Activated CD4-positive, alpha-beta T cell treated with anti-CD3 and anti-CD28 coated beads for 36 hours (primary cell): ENCODE data around the gene KCNN3. TPM values are rescaled to one million over a fixed set of nuclear protein-coding genes. Genes with fewer than 3 reads are reported as not detected.

Source experiments
- ATAC-seq: fragments of 200-7000 bp; cut with Tn5 transposase; one replicate; pipeline ENCODE4 v1.10.0; 2021; ENCODE audit warnings: mild to moderate bottlenecking, moderate library complexity
- CTCF ChIA-PET: fragments of 350-600 bp; sonication (Branson Sonifier 250); formaldehyde crosslinking; loops from one replicate; lab custom pipeline; 2021; ENCODE audit warnings: antibody characterized with exemption; lab: Charles Lee
- POLR2A ChIA-PET: fragments of 350-600 bp; sonication (Branson Sonifier 250); formaldehyde crosslinking; loops from one replicate; lab custom pipeline; 2021; ENCODE audit warnings: antibody characterized with exemption, inconsistent platforms; lab: Charles Lee
- DNase-seq: peaks from one replicate; pipeline ENCODE4 v3.0.0-alpha.2; 2020
- H3K27ac Mint-ChIP-seq: one replicate; pipeline ENCODE4 v1.8.0; 2021; ENCODE audit warnings: mixed read lengths
- H3K27me3 Mint-ChIP-seq: one replicate; pipeline ENCODE4 v1.8.0; 2021; ENCODE audit warnings: mixed read lengths
- H3K36me3 Mint-ChIP-seq: one replicate; pipeline ENCODE4 v1.8.0; 2021; ENCODE audit warnings: low read depth, mixed read lengths
- H3K4me1 Mint-ChIP-seq: one replicate; pipeline ENCODE4 v1.8.0; 2021; ENCODE audit warnings: mixed read lengths
- H3K4me3 Mint-ChIP-seq: one replicate; pipeline ENCODE4 v1.8.0; 2021; ENCODE audit warnings: mild to moderate bottlenecking, moderate library complexity, mixed read lengths
- H3K9me3 Mint-ChIP-seq: one replicate; pipeline ENCODE4 v1.8.0; 2021; ENCODE audit warnings: low read depth, mixed read lengths
- intact Hi-C, 2 experiments: fragments of 100-400 bp; cut with DNase I in 1 of 2; cut with micrococcal nuclease in 1 of 2; formaldehyde crosslinking; loops; one replicate each; pipeline versions ENCODE4 v1.14.2 to v1.15.1; 2022 to 2024; cut with DNase I, micrococcal nuclease
- total RNA-seq, 2 experiments: library from RNA; stranded (reverse); gene quantifications; one replicate each; pipeline ENCODE4 v1.2.3, GENCODE V29; 2021

The KCNN3 gene
- total RNA-seq, 2 experiments from 2014 or later: 0.18 to 0.25 TPM

DNA sequence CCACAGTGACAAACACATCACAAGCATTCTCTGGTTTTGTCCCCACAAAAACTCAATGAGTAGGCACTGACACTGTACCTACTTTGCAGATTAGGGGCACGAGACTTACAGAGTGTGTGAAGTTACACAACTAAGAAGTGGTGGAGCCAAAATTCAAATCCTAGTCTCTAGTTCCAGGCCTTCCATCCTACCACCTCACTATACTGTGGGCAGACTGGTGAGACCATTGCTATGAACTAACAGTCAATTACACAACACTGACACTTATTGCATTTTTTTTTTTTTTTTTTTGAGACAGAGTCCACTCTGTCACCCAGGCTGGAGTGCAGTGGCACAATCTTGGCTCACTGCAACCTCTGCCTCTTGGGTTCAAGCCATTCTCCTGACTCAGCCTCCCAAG lies 71.4 kb downstream of the KCNN3 start:
- Mint-ChIP-seq H3K36me3 (no peaks in the 10 kb centered on the region), H3K4me1 (peaks cover 6% of the 10 kb centered on the region), H3K4me3 (no peak overlapping the region), H3K27me3 (peaks cover 2% of the 10 kb centered on the region), H3K9me3 (no peaks in the 10 kb centered on the region), H3K27ac (no peak overlapping the region)
- DNase-seq: no peak
- intact Hi-C loops: no loop called here
- ATAC-seq: no peak
- ChIA-PET CTCF (interaction anchor here (0.5 to 0.9 kb wide), 5 partner anchors 38 to 129 kb away, joined by 3 to 4 read pairs (median 4); no protein-coding TSS in a partner anchor), POLR2A (interaction anchor here (0.7 kb wide), 1 partner anchor 15 kb away, joined by 4 read pairs; no protein-coding TSS in a partner anchor)

DNA sequence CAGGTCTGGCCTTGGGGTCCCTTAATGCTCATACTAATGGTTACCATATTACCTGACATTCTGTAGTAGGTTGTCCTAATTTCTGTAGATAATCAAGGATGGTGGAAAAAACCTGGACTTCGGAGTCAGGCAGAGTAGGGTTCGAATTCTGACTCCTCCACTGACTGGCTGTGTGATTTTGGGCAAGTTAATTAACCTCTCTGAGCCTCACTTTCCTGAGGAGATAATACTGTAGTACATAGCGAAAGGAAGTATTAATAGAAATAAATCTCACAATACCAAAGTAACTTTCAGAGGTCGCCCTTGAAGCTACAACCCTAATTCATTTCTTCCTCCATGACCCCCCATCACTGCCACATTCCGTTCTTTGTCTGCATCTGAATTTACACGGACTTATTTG lies 72.9 kb downstream of the KCNN3 start:
- ChIA-PET CTCF (interaction anchor here (1.1 kb wide), 1 partner anchor 17 kb away, joined by 3 read pairs; no protein-coding TSS in a partner anchor), POLR2A (no interaction called here)
- H3K36me3 Mint-ChIP-seq: no peaks in the 10 kb centered on the region
- no peak overlapping the region for H3K4me3 Mint-ChIP-seq
- intact Hi-C loops: no loop called here
- no peak for DNase-seq
- no peak for ATAC-seq
- H3K27ac Mint-ChIP-seq: no peak overlapping the region
- H3K4me1 Mint-ChIP-seq: peaks cover 14% of the 10 kb centered on the region
- H3K27me3 Mint-ChIP-seq: no peaks in the 10 kb centered on the region
- no peaks in the 10 kb centered on the region for H3K9me3 Mint-ChIP-seq

DNA sequence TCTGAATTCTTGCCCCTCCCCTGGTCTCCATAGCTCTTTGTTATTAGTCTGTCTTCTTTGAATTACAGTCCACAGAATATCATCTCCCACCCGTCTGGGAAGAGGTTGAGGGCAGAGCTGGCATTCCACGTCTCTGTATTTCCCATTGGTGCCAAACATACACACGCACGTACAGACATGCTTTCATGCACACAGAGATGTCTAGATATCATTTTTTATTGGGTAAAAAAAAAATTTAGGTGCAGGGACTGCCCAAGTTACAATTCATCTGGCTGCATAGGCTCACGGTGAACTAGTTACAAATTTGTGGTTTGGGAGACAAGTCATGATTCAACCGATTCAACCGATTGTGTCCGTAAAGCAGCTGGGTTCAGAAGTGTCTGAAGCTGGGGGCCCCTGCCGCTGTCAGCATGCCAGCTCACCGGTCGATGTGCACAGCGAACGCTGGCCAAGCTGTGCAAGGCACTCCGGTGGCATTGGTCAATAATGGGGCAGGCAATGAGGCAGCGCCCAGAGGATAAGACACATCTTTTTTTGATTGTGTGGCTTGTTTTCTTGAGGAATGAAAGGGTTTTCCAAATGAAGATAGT lies 73.7 kb downstream of the KCNN3 start:
- DNase-seq (no peak), ATAC-seq (no peak)
- no peak overlapping the region for H3K4me3 Mint-ChIP-seq
- POLR2A ChIA-PET: no interaction called here
- CTCF ChIA-PET: interaction anchor here (0.6 kb wide), 1 partner anchor 909 kb away, joined by 4 read pairs; no protein-coding TSS in a partner anchor
- no peak overlapping the region for H3K27ac Mint-ChIP-seq
- peaks cover 22% of the 10 kb centered on the region for H3K4me1 Mint-ChIP-seq
- H3K27me3 Mint-ChIP-seq: no peaks in the 10 kb centered on the region
- no peaks in the 10 kb centered on the region for H3K9me3 Mint-ChIP-seq
- no peaks in the 10 kb centered on the region for H3K36me3 Mint-ChIP-seq
- intact Hi-C loops: no loop called here

DNA sequence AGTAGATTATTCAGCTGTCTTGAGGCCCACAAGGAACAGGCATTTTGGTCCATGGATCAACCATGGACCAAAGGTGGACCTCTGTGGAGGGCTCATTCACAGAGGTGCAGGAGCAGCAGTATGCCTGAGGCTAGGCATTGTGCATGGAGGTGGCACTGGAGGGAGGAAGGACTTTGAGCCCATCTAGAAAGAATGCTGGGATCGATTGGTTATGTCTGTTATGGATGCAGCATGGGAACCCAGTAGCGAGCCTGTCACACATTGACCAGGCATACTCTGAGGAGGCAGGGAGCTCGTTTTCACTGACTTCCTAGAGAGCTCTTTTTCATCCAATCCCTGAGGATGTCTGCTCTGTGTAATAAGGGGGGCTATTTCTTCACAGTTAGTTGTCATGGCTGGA lies 75.5 kb downstream of the KCNN3 start:
- Mint-ChIP-seq H3K4me3 (no peak overlapping the region), H3K4me1 (peaks cover 34% of the 10 kb centered on the region), H3K27me3 (no peaks in the 10 kb centered on the region), H3K36me3 (no peaks in the 10 kb centered on the region), H3K27ac (no peak overlapping the region), H3K9me3 (no peaks in the 10 kb centered on the region)
- POLR2A ChIA-PET: no interaction called here
- intact Hi-C loops: no loop called here
- CTCF ChIA-PET: interaction anchor here (1.0 kb wide), 1 partner anchor 125 kb away, joined by 3 read pairs; no protein-coding TSS in a partner anchor
- DNase-seq: no peak
- ATAC-seq: no peak

- H3K27me3 Mint-ChIP-seq: no peaks in the 10 kb centered on the region
- no peaks in the 10 kb centered on the region for H3K36me3 Mint-ChIP-seq
- CTCF ChIA-PET: no interaction called here
- H3K27ac Mint-ChIP-seq: no peak overlapping the region
- H3K4me3 Mint-ChIP-seq: no peak overlapping the region
- H3K9me3 Mint-ChIP-seq: no peaks in the 10 kb centered on the region
- no peak for DNase-seq
- intact Hi-C loops: no loop called here
- POLR2A ChIA-PET: no interaction called here
- peaks cover 39% of the 10 kb centered on the region for H3K4me1 Mint-ChIP-seq
- no peak for ATAC-seq
These were observed 76.4 kb downstream of the KCNN3 start for GRCh38 chr1:154793685-154794084.

DNA sequence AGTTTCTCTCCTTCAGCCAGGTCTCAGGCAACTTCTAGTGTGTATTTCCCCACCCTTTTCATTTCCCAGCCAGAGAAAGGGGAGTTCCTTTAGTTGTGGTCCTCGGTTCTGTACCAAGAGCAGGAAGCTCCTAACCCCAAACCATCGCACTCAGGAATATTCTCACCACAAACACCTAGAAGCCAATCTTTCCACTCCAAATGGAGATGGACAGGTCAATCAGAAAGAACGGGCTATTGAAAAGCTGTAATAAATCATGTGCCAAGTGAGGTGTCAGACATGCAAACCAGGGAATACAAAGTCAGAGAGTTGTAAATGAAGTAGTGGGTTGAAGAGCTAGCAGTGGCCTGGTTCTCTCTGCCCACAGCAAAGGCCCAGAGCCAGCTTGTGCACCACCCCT lies 77.2 kb downstream of the KCNN3 start:
- no peak overlapping the region for H3K27ac Mint-ChIP-seq
- no peaks in the 10 kb centered on the region for H3K36me3 Mint-ChIP-seq
- no peaks in the 10 kb centered on the region for H3K27me3 Mint-ChIP-seq
- ATAC-seq (no peak), DNase-seq (no peak)
- H3K9me3 Mint-ChIP-seq: no peaks in the 10 kb centered on the region
- H3K4me1 Mint-ChIP-seq: peaks cover 44% of the 10 kb centered on the region
- POLR2A ChIA-PET: no interaction called here
- intact Hi-C loops: no loop called here
- no peak overlapping the region for H3K4me3 Mint-ChIP-seq
- CTCF ChIA-PET: no interaction called here

DNA sequence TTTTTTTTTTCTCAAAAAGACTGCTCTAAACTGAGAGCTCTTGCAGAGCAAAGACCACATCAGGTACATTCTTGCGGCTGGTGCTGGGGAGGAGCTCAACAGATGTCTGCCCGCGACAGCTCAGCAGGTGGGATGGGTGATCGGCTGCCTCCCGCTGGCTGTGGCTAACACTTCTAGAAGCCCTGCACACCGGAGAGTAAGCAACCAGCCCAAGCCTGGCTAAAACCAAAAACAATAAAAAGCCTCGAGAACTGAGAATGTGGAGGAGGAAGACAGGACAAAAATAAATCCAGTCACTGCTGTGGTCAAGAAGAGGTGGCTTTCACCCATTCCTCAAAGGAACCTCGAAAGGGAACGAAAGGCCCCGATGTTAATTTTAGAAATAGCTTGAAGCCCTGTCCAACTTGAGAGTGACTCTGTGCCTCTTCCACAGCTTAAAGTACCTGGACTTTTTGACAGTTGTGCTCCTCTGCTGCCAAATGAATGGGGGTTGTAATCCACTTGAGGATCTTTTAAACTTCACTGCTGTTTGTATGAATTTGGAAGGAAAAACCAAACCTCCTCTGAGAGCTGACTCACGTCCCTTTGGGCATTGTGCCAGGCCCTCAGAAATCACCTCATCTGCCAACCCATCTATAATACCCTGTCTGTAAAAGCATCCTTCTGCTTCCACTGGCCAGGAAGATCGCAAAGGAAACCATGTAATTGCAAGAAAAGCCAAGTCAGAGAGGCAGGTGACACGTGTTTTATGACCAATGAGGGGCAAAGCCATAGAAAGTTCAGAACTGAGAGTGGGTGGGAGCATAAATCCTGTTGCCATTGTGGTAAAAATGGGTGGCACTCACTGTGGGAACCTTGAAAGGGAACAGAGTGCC lies 78.6 kb downstream of the KCNN3 start:
- H3K36me3 Mint-ChIP-seq: no peaks in the 10 kb centered on the region
- ChIA-PET POLR2A (interaction anchor here (0.7 to 1.0 kb wide), 4 partner anchors 43 to 501 kb away, joined by 3 to 4 read pairs (median 4); no protein-coding TSS in a partner anchor), CTCF (interaction anchor here (0.7 to 1.8 kb wide), 14 partner anchors 8 to 217 kb away, joined by 3 to 7 read pairs (median 4); no protein-coding TSS in a partner anchor)
- no peaks in the 10 kb centered on the region for H3K27me3 Mint-ChIP-seq
- peak overlapping the region; percentile 51 for H3K4me3 Mint-ChIP-seq
- DNase-seq (peak; percentile 92), ATAC-seq (peak; percentile 93)
- peaks cover 43% of the 10 kb centered on the region for H3K4me1 Mint-ChIP-seq
- intact Hi-C loops: loop anchor here (1.0 to 2.0 kb wide), 4 partner anchors 31 to 71 kb away; no protein-coding TSS in a partner anchor
- H3K27ac Mint-ChIP-seq: peak overlapping the region; percentile 86
- H3K9me3 Mint-ChIP-seq: no peaks in the 10 kb centered on the region

GRCh38 chr1:154788886-154789285 lies 81.2 kb downstream of the KCNN3 start:
- ATAC-seq (no peak), DNase-seq (no peak)
- H3K9me3 Mint-ChIP-seq: no peaks in the 10 kb centered on the region
- ChIA-PET POLR2A (no interaction called here), CTCF (interaction anchor here (0.6 to 1.6 kb wide), 5 partner anchors 12 to 752 kb away, joined by 3 to 8 read pairs (median 3); no protein-coding TSS in a partner anchor)
- H3K4me1 Mint-ChIP-seq: peaks cover 61% of the 10 kb centered on the region
- peak overlapping the region; percentile 55 for H3K27ac Mint-ChIP-seq
- H3K4me3 Mint-ChIP-seq: no peak overlapping the region
- H3K36me3 Mint-ChIP-seq: no peaks in the 10 kb centered on the region
- intact Hi-C loops: no loop called here
- no peaks in the 10 kb centered on the region for H3K27me3 Mint-ChIP-seq

- Mint-ChIP-seq H3K9me3 (no peaks in the 10 kb centered on the region), H3K4me3 (no peak overlapping the region), H3K27me3 (no peaks in the 10 kb centered on the region), H3K36me3 (no peaks in the 10 kb centered on the region), H3K27ac (peak overlapping the region; percentile 31), H3K4me1 (peaks cover 65% of the 10 kb centered on the region)
- no peak for ATAC-seq
- POLR2A ChIA-PET: interaction anchor here (0.5 kb wide), 1 partner anchor 913 kb away, joined by 3 read pairs; no protein-coding TSS in a partner anchor
- DNase-seq: no peak
- CTCF ChIA-PET: interaction anchor here (0.6 to 1.6 kb wide), 6 partner anchors 9 to 375 kb away, joined by 3 to 8 read pairs (median 3); no protein-coding TSS in a partner anchor
- intact Hi-C loops: no loop called here
These were observed 81.8 kb downstream of the KCNN3 start for GRCh38 chr1:154788110-154788870.

DNA sequence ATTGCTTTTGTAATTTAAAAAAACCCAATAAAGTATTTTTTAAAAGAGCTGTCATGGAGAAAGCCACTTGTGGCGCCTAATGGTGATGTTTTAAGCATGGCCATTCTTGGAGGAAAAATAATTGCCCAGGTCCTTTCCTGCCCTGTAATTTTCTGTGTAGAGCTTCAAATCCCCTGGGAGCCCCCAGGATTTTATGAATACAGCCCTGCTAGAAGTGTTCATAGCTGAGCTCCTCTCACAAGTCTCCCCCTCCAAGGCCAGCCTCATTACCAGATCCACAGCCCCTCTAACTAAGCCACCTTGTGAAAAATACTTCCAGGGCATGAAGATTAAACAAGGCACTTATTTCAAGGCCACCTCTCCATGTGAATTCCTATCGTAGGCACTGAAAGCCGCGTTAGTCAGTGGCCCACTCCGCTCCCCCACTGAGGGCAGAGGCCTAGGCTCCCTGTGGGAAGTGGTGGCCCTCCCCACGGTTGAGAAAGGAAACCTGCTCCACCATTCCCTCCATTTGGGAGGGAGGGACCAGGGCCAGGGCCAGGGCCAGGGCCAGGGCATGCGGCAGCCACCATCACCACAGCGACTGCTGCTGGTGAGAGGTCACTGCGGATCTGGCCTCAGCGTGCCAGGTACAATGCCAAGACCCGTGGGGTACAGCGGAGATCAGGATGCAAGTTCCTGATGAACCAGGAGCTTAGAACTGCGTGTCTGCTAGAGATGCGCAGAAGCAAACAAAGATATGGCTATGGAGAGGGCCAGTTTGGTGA lies 83.1 kb downstream of the KCNN3 start:
- Mint-ChIP-seq H3K27ac (peak overlapping the region; percentile 47), H3K9me3 (no peaks in the 10 kb centered on the region), H3K27me3 (no peaks in the 10 kb centered on the region), H3K36me3 (no peaks in the 10 kb centered on the region), H3K4me3 (no peak overlapping the region), H3K4me1 (peaks cover 55% of the 10 kb centered on the region)
- ATAC-seq: no peak
- no peak for DNase-seq
- CTCF ChIA-PET: interaction anchor here (1.1 kb wide), 1 partner anchor 39 kb away, joined by 3 read pairs; no protein-coding TSS in a partner anchor
- POLR2A ChIA-PET: interaction anchor here (0.6 kb wide), 1 partner anchor 471 kb away, joined by 6 read pairs; no protein-coding TSS in a partner anchor
- intact Hi-C loops: no loop called here
